HepG2 (cell line): Measurements from ENCODE around the gene BIN1. TPM values are rescaled to one million over a fixed set of nuclear protein-coding genes. Genes with fewer than 3 reads are reported as not detected.

Experiments
- ATAC-seq: fragments of 200-7000 bp; cut with Tn5 transposase; 3 replicates; pipeline ENCODE4 v1.9.1; 2020; ENCODE audit warnings: mild to moderate bottlenecking, moderate library complexity
- BruUV-seq: library from RNA; stranded (reverse); fragments of 400-500 nt; replicated peaks from 2 replicates; lab custom pipeline; 2021; lab: Mats Ljungman, UMichigan
- CTCF ChIA-PET: fragments of 300-600 bp; formaldehyde crosslinking; extraction: SDS; loops from one replicate; lab custom pipeline; 2021; ENCODE audit warnings: low total read pairs, inconsistent platforms, low intra/inter-chr PET ratio; lab: Yijun Ruan, JAX
- POLR2A ChIA-PET: fragments of 350-600 bp; sonication (Branson Sonifier 250); formaldehyde crosslinking; loops from one replicate; lab custom pipeline; 2020; ENCODE audit warnings: antibody characterized with exemption, inconsistent platforms; lab: Yijun Ruan, JAX
- DNase-seq: peaks from one replicate; pipeline ENCODE4 v3.0.0-alpha.2; 2015; ENCODE audit warnings: low spot score
- FAIRE-seq: peaks from 3 replicates; lab custom pipeline; 2011; peaks lifted over from hg19 to GRCh38; lab: Jason Lieb, UNC
- H2AFZ ChIP-seq: one replicate; pipeline ENCODE4 v1.6.1; 2011; ENCODE audit warnings: low read length, inconsistent platforms
- H3K27ac ChIP-seq: fragments of 300-600 bp; 3 replicates; pipeline ENCODE4 v1.8.0; 2011; ENCODE audit warnings: mixed run types, mild to moderate bottlenecking, mixed read lengths, low read length, inconsistent platforms; ENCODE audit not compliant: insufficient read depth; ENCODE audit errors: extremely low read length
- H3K27me3 ChIP-seq, 2 experiments: fragments of 200-600 bp in 1 of 2; 2 replicates in 1 of 2; 3 replicates in 1 of 2; pipeline versions ENCODE4 v1.6.0 to v1.8.0; 2011; ENCODE audit warnings: low read length in 2 of 2, mild to moderate bottlenecking in 2 of 2, moderate library complexity in 2 of 2, inconsistent platforms in 1 of 2; ENCODE audit not compliant: insufficient read depth in 2 of 2, control insufficient read depth in 1 of 2
- H3K36me3 ChIP-seq, 2 experiments: fragments of 200-600 bp in 1 of 2; replicated peaks in 1 of 2; 2 replicates in 1 of 2; 3 replicates in 1 of 2; pipeline versions ENCODE4 v1.5.1 to v1.8.0; 2011; ENCODE audit warnings: low read length in 2 of 2, inconsistent platforms in 1 of 2; ENCODE audit not compliant: insufficient read depth in 2 of 2, control insufficient read depth in 1 of 2
- H3K4me1 ChIP-seq: 2 replicates; pipeline ENCODE4 v1.5.1; 2012; ENCODE audit warnings: low read length, inconsistent platforms; ENCODE audit not compliant: insufficient read depth
- H3K4me2 ChIP-seq: 2 replicates; pipeline ENCODE4 v1.6.0; 2011; ENCODE audit warnings: low read depth, low read length, inconsistent platforms
- H3K4me3 ChIP-seq, 3 experiments: fragments of 200-600 bp in 1 of 3; sonication (generic), shearing (Covaris generic) in 1 of 3; replicated peaks in 1 of 3; 2 replicates each; pipeline ENCODE4 v1.5.1; 2011 to 2016; ENCODE audit warnings: low read length in 3 of 3, inconsistent platforms in 2 of 3, low read depth in 2 of 3, mild to moderate bottlenecking in 2 of 3, control low read depth in 1 of 3, mixed read lengths in 1 of 3; ENCODE audit not compliant: insufficient read depth in 1 of 3
- H3K79me2 ChIP-seq: one replicate; pipeline ENCODE4 v1.6.1; 2011; ENCODE audit warnings: low read length, inconsistent platforms; ENCODE audit not compliant: insufficient read depth
- H3K9ac ChIP-seq: 2 replicates; pipeline ENCODE4 v1.6.0; 2011; ENCODE audit warnings: mild to moderate bottlenecking, low read depth, low read length, inconsistent platforms; ENCODE audit not compliant: insufficient read depth
- H3K9me3 ChIP-seq: 2 replicates; pipeline ENCODE4 v1.5.1; 2012; ENCODE audit warnings: mild to moderate bottlenecking, low read length
- H4K20me1 ChIP-seq: 2 replicates; pipeline ENCODE4 v1.6.0; 2011; ENCODE audit warnings: inconsistent platforms, mild to moderate bottlenecking, low read length, moderate library complexity; ENCODE audit not compliant: insufficient read depth
- ATM ChIP-seq: fragments of 450-650 bp; IDR thresholded peaks from 2 replicates; pipeline ENCODE4 v1.7.1; 2017; ENCODE audit warnings: mild to moderate bottlenecking, borderline replicate concordance
- BCL6 ChIP-seq: IDR thresholded peaks from 2 replicates; pipeline ENCODE4 v1.6.1; 2016; ENCODE audit warnings: missing genetic modification reagents, missing compliant biosample characterization
- EZH2 ChIP-seq: conservative IDR thresholded peaks from 2 replicates; pipeline ENCODE4 v1.6.1; 2012; ENCODE audit warnings: mild to moderate bottlenecking, low read depth, low read length, moderate library complexity
- FOXP1 ChIP-seq, 2 experiments: fragments of 450-650 bp in 1 of 2; IDR thresholded peaks; 2 replicates each; pipeline ENCODE4 v1.6.1; 2017 to 2018; ENCODE audit warnings: antibody characterized with exemption in 1 of 2
- HOXD1 ChIP-seq: sonication (generic); formaldehyde crosslinking; IDR thresholded peaks from 2 replicates; pipeline ENCODE4 v1.5.0; 2020; ENCODE audit warnings: missing genetic modification reagents
- JARID2 ChIP-seq: sonication (generic); formaldehyde crosslinking; IDR thresholded peaks from 2 replicates; pipeline ENCODE4 v1.8.1; 2023; ENCODE audit warnings: missing genetic modification reagents, inconsistent platforms; ENCODE audit not compliant: insufficient replicate concordance
- NBN ChIP-seq: fragments of 450-650 bp; conservative IDR thresholded peaks from 2 replicates; pipeline ENCODE4 v1.6.1; 2017
- PHF20 ChIP-seq: sonication (generic); formaldehyde crosslinking; IDR thresholded peaks from 2 replicates; pipeline ENCODE4 v1.5.0; 2020; ENCODE audit warnings: mild to moderate bottlenecking, missing genetic modification reagents
- RAD21 ChIP-seq: fragments of 450-650 bp; formaldehyde crosslinking; IDR thresholded peaks from 2 replicates; pipeline ENCODE4 v1.5.0; 2020; ENCODE audit warnings: mild to moderate bottlenecking
- RORA ChIP-seq: sonication (generic); formaldehyde crosslinking; IDR thresholded peaks from 2 replicates; pipeline ENCODE4 v1.5.0; 2020; ENCODE audit warnings: mild to moderate bottlenecking, missing genetic modification reagents, moderate library complexity
- SMAD1 ChIP-seq: sonication (generic); formaldehyde crosslinking; IDR thresholded peaks from 2 replicates; pipeline ENCODE4 v1.4.0; 2020; ENCODE audit warnings: missing genetic modification reagents, low read depth, mild to moderate bottlenecking, borderline replicate concordance
- SP1 ChIP-seq, 2 experiments: fragments of 450-650 bp in 1 of 2; sonication (generic) in 1 of 2; formaldehyde crosslinking in 1 of 2; IDR thresholded peaks; 2 replicates each; pipeline versions ENCODE4 v1.4.0 to v1.6.1; 2016 to 2020; ENCODE audit warnings: missing genetic modification reagents in 1 of 2
- TAF1 ChIP-seq: sonication (generic); formaldehyde crosslinking; IDR thresholded peaks from 2 replicates; pipeline ENCODE4 v1.4.0; 2020; ENCODE audit warnings: missing genetic modification reagents
- TAF15 ChIP-seq: fragments of 200-400 bp; formaldehyde crosslinking; IDR thresholded peaks from one replicate; pipeline ENCODE4 v1.6.1; 2018; ENCODE audit warnings: mild to moderate bottlenecking, low read depth, low read length; ENCODE audit not compliant: poor library complexity, severe bottlenecking
- ZBTB1 ChIP-seq: sonication (generic); formaldehyde crosslinking; IDR thresholded peaks from 2 replicates; pipeline ENCODE4 v1.4.0; 2020; ENCODE audit warnings: missing genetic modification reagents, borderline replicate concordance
- ZNF207 ChIP-seq: fragments of 450-650 bp; IDR thresholded peaks from 2 replicates; pipeline ENCODE4 v1.6.1; 2016; ENCODE audit warnings: antibody characterized with exemption, borderline replicate concordance
- ZNF354B ChIP-seq: sonication (generic); formaldehyde crosslinking; IDR thresholded peaks from 2 replicates; pipeline ENCODE4 v1.8.0; 2022; ENCODE audit warnings: mild to moderate bottlenecking, missing genetic modification reagents
- ZNF589 ChIP-seq: sonication (generic); formaldehyde crosslinking; conservative IDR thresholded peaks from 2 replicates; pipeline ENCODE4 v1.8.0; 2022; ENCODE audit warnings: mild to moderate bottlenecking, moderate library complexity, missing genetic modification reagents
- ZNF607 ChIP-seq: sonication (generic); formaldehyde crosslinking; IDR thresholded peaks from 2 replicates; pipeline ENCODE4 v1.5.1; 2020; ENCODE audit warnings: missing genetic modification reagents, mild to moderate bottlenecking, borderline replicate concordance
- ZNF609 ChIP-seq: sonication (generic); formaldehyde crosslinking; IDR thresholded peaks from 2 replicates; pipeline ENCODE4 v1.4.0; 2020; ENCODE audit warnings: mild to moderate bottlenecking, missing genetic modification reagents, borderline replicate concordance
- ZNF674 ChIP-seq: sonication (generic); formaldehyde crosslinking; IDR thresholded peaks from 2 replicates; pipeline ENCODE4 v1.5.0; 2020; ENCODE audit warnings: low read depth, mild to moderate bottlenecking, missing genetic modification reagents
- WGBS: methylation state at CpG from one replicate; pipeline ENCODE4 v1.1.6; 2017; ENCODE audit warnings: low lambda C conversion rate; 5-methylcytosine and 5-hydroxymethylcytosine counted together
- in situ Hi-C: cut with HindIII; loops from 2 replicates; pipeline ENCODE4 v1.10.0; 2017; ENCODE audit warnings: low pct_unique_long_range_greater_than_20kb; ENCODE audit not compliant: extremely low pct_ligation_motif_present
- intact Hi-C: fragments of 100-400 bp; cut with micrococcal nuclease; formaldehyde crosslinking; loops from one replicate; pipeline ENCODE4 v1.10.0; 2022; ENCODE audit not compliant: unreplicated experiment
- polyA plus RNA-seq, 8 experiments: library from polyadenylated mRNA; depleted of rRNA in 3 of 8; stranded (reverse) in 7 of 8; unstranded in 1 of 8; fragments of >200 nt; fragmentation: Illumina TruSeq in 4 of 8; extraction: Trizol in 4 of 8; gene quantifications; 2 replicates each; pipeline versions ENCODE4 v1.2.1 to v1.2.3, GENCODE V29; 2011 to 2016; ENCODE audit warnings: low read depth in 4 of 8, missing spikeins in 1 of 8, mixed read lengths in 1 of 8; ENCODE audit not compliant: insufficient read depth in 1 of 8
- total RNA-seq, 5 experiments: library from RNA; depleted of rRNA; stranded (reverse); fragments of >200 nt; fragmentation: Illumina TruSeq; extraction: Trizol; gene quantifications; 2 replicates each; pipeline ENCODE4 v1.2.3, GENCODE V29; 2016; ENCODE audit warnings: low read depth in 1 of 5

BIN1 gene
- total and polyA plus RNA-seq, 2 of the 13 experiments (the other 11 are each of a cell fraction or from before 2014, with no cell fraction given), result 0.93 to 1.2 TPM

- ATAC-seq (no peak), FAIRE-seq (no peak), DNase-seq (no peak)
- Histone ChIP-seq H3K4me3 (no peak overlapping the region), H3K4me1 (no peaks in the 10 kb centered on the region), H3K79me2 (no peaks in the 10 kb centered on the region), H3K36me3 (no peaks in the 10 kb centered on the region), H2AFZ (no peak overlapping the region), H3K9ac (no peak overlapping the region), H3K4me2 (no peak overlapping the region), H4K20me1 (no peaks in the 10 kb centered on the region), H3K9me3 (no peaks in the 10 kb centered on the region), H3K27me3 (peaks cover 0 to 4% of the 10 kb centered on the region in 2 experiments; a peak in 2 of 5 replicates), H3K27ac (no peak overlapping the region)
- CTCF ChIA-PET, result no interaction called here
- intact Hi-C loops, result loop anchor here (10.0 kb wide), 2 partner anchors 179 to 1299 kb away; no protein-coding TSS in a partner anchor
- POLR2A ChIA-PET, result no interaction called here
- in situ Hi-C loops, result loop anchor here (10.0 kb wide), 1 partner anchor 249 kb away; no protein-coding TSS in a partner anchor
- 80% methylated on average over 27 of the region's 27 CpGs for WGBS
- BruUV-seq, result no TSS peak
- no peak for TF ChIP-seq RAD21
- TF ChIP-seq FOXP1 (IDR thresholded peaks at IDR 0.05), result peak; percentile 17; the same call in 1 of the 2 replicates
- TF ChIP-seq FOXP1 (CRISPR knock-in tag; IDR thresholded peaks at IDR 0.05), result no peak
- no peak for TF ChIP-seq TAF1 (CRISPR knock-in tag)
- TF ChIP-seq ZNF354B (CRISPR knock-in tag), result no peak
- 0 out of 2 replicates have a peak, but pooled peaks have one; percentile 42 for TF ChIP-seq SP1 (IDR thresholded peaks at IDR 0.05)
- no peak for TF ChIP-seq SP1 (CRISPR knock-in tag; IDR thresholded peaks at IDR 0.05)
- no peak for TF ChIP-seq JARID2
- TF ChIP-seq SMAD1 (CRISPR knock-in tag), result no peak
- TF ChIP-seq HOXD1, result no peak
- TF ChIP-seq ZNF607, result no peak
- no peak for TF ChIP-seq TAF15
- TF ChIP-seq ATM, result 0 out of 2 replicates have a peak, but pooled peaks have one; percentile 35
- TF ChIP-seq ZBTB1 (CRISPR knock-in tag), result no peak
- TF ChIP-seq ZNF589, result no peak
- no peak for TF ChIP-seq ZNF609 (CRISPR knock-in tag)
- no peak for TF ChIP-seq EZH2
- TF ChIP-seq ZNF207, result 0 out of 2 replicates have a peak, but pooled peaks have one; percentile 54
- TF ChIP-seq NBN, result 0 out of 2 replicates have a peak, but pooled peaks have one; percentile 54
- no peak for TF ChIP-seq BCL6
- no peak for TF ChIP-seq PHF20 (CRISPR knock-in tag)
- TF ChIP-seq RORA (CRISPR knock-in tag), result no peak
- TF ChIP-seq ZNF674, result no peak
Measured at GRCh38 chr2:127043367-127044164, 63.4 kb downstream of the BIN1 start.
